C4-2B (cell line): Measurements from ENCODE around the gene AGAP5.
"Not testable (repeated sequence)": the region's sequence is repeated elsewhere in the genome, so short reads cannot be mapped to it uniquely, and the experiment has no call there.

Source experiments
- ZFX ChIP-seq: fragments of 450-650 bp; IDR thresholded peaks from 2 replicates; pipeline ENCODE4 v1.6.1; 2017
- TF ChIP-seq, protein P1 (sequence below): fragments of 450-650 bp; conservative IDR thresholded peaks from 2 replicates; pipeline ENCODE4 v1.5.1; 2017; ENCODE audit warnings: mild to moderate bottlenecking

DNA sequence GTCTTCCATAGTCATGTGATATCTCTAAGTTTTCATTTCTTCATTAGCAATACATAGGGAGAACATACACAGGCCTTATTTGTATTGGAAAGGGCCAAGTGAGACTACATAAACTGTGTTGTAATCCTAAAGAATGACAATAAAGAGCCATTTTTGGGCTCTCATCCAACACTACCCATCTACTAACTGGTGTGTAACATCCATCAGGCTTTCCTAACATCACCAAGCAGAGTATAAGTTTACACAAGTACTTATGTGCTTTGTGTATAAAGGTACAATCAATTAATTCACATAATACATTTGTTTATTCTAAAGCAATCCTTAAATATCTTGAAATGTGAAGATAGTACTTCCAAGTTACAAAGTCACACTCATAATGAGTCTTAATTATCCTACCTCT lies 2.6 kb downstream of the AGAP5 start:
- TF ChIP-seq, protein P1, sequence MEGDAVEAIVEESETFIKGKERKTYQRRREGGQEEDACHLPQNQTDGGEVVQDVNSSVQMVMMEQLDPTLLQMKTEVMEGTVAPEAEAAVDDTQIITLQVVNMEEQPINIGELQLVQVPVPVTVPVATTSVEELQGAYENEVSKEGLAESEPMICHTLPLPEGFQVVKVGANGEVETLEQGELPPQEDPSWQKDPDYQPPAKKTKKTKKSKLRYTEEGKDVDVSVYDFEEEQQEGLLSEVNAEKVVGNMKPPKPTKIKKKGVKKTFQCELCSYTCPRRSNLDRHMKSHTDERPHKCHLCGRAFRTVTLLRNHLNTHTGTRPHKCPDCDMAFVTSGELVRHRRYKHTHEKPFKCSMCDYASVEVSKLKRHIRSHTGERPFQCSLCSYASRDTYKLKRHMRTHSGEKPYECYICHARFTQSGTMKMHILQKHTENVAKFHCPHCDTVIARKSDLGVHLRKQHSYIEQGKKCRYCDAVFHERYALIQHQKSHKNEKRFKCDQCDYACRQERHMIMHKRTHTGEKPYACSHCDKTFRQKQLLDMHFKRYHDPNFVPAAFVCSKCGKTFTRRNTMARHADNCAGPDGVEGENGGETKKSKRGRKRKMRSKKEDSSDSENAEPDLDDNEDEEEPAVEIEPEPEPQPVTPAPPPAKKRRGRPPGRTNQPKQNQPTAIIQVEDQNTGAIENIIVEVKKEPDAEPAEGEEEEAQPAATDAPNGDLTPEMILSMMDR = not testable (repeated sequence)
- not testable (repeated sequence) for TF ChIP-seq ZFX
